Measurements from ENCODE around the gene HNRNPCL1.

The HNRNPCL1 gene

GRCh38 chr1:12799730-12800129, 48.8 kb downstream of the HNRNPCL1 start:
- TF ChIP-seq JUND (IDR thresholded peaks at IDR 0.05; ENCODE audit: low read depth) = no peak
- in situ Hi-C loops (cut with HindIII; ENCODE audit: low pct_unique_long_range_greater_than_20kb, low sequenced_read_pairs) = no loop called here
- no peak for DNase-seq (ENCODE audit: low read depth in 1 of 2, low spot score in 1 of 2)

GRCh38 chr1:12798911-12799310, 49.6 kb downstream of the HNRNPCL1 start:
- DNase-seq (ENCODE audit: low read depth in 1 of 2, low spot score in 1 of 2) = no peak
- TF ChIP-seq JUND (IDR thresholded peaks at IDR 0.05; ENCODE audit: low read depth) = no peak

More at GRCh38 chr1:12798911-12799310, 49.6 kb downstream of the HNRNPCL1 start:
- in situ Hi-C loops (cut with HindIII; ENCODE audit: low pct_unique_long_range_greater_than_20kb, low sequenced_read_pairs) = no loop called here
